GM19035 (cell line): ENCODE measurements around the gene CA11.
A peak's percentile ranks its signal among the peaks of the same experiment; 100 is the strongest.
"Not testable (repeated sequence)": the region's sequence is repeated elsewhere in the genome, so short reads cannot be mapped to it uniquely, and the experiment has no call there.

Experiments used
- ATAC-seq: cut with Tn5 transposase; IDR thresholded peaks from one replicate; pipeline ENCODE4 v1.9.1; 2021; ENCODE audit not compliant: unreplicated experiment

Gene CA11

GRCh38 chr19:48646001-48646721 lies at the start of gene CA11:
TSS of gene CA11 (minus strand) at chr19:48646187. CDS start at chr19:48645632, 555 bp downstream.
- peak; percentile 74 for ATAC-seq

GRCh38 chr19:48693629-48694028 lies 47.6 kb upstream of the CA11 start:
- not testable (repeated sequence) for ATAC-seq

GRCh38 chr19:48689449-48689848 lies 43.5 kb upstream of the CA11 start:
- no peak for ATAC-seq

- no peak for ATAC-seq
Measured at GRCh38 chr19:48687776-48688175, 41.8 kb upstream of the CA11 start.

- ATAC-seq, result not testable (repeated sequence)
Measured at GRCh38 chr19:48686637-48687036, 40.6 kb upstream of the CA11 start.

GRCh38 chr19:48686088-48686487 lies 40.1 kb upstream of the CA11 start:
- ATAC-seq, result no peak

GRCh38 chr19:48685583-48685982 lies 39.6 kb upstream of the CA11 start:
- ATAC-seq, result no peak

- ATAC-seq, result no peak
Measured at GRCh38 chr19:48683349-48683748, 37.4 kb upstream of the CA11 start.

GRCh38 chr19:48681127-48681470 lies 35.1 kb upstream of the CA11 start:
- ATAC-seq, result no peak

GRCh38 chr19:48680436-48681126 lies 34.6 kb upstream of the CA11 start:
- no peak for ATAC-seq

- ATAC-seq, result not testable (repeated sequence)
Measured at GRCh38 chr19:48680006-48680405, 34.0 kb upstream of the CA11 start.

- ATAC-seq, result no peak
Measured at GRCh38 chr19:48678201-48678600, 32.2 kb upstream of the CA11 start.

GRCh38 chr19:48676887-48677286 lies 30.9 kb upstream of the CA11 start:
- ATAC-seq, result no peak

- ATAC-seq, result no peak
Measured at GRCh38 chr19:48676487-48676886, 30.5 kb upstream of the CA11 start.

GRCh38 chr19:48674921-48675824 lies 29.2 kb upstream of the CA11 start:
- ATAC-seq, result no peak

GRCh38 chr19:48674216-48674809 lies 28.3 kb upstream of the CA11 start:
- no peak for ATAC-seq

GRCh38 chr19:48673436-48674100 lies 27.6 kb upstream of the CA11 start:
- no peak for ATAC-seq

- ATAC-seq, result no peak
Measured at GRCh38 chr19:48672994-48673393, 27.0 kb upstream of the CA11 start, which contains the start of gene NTN5. TSS of gene NTN5 (minus strand) at chr19:48673017. CDS start at chr19:48670986, 2,031 bp downstream.

GRCh38 chr19:48671446-48671995 lies 25.5 kb upstream of the CA11 start:
- ATAC-seq, result no peak
